HFFc6 (cell line): Measurements from ENCODE around the gene SLC16A8. TPM values are rescaled to one million over a fixed set of nuclear protein-coding genes. Genes with fewer than 3 reads are reported as not detected.
"Not testable (repeated sequence)": the region's sequence is repeated elsewhere in the genome, so short reads cannot be mapped to it uniquely, and the experiment has no call there.

Source experiments
- DNase-seq: peaks from one replicate; pipeline ENCODE4 v3.0.0-alpha.2; 2018
- H3K27ac Mint-ChIP-seq: 2 replicates; pipeline ENCODE4 v1.8.0; 2020; ENCODE audit warnings: mild to moderate bottlenecking, mixed read lengths
- H3K27me3 Mint-ChIP-seq: 2 replicates; pipeline ENCODE4 v1.8.0; 2021; ENCODE audit warnings: mild to moderate bottlenecking, moderate library complexity, mixed read lengths; ENCODE audit not compliant: insufficient read depth
- H3K36me3 Mint-ChIP-seq: 2 replicates; pipeline ENCODE4 v1.8.0; 2021; ENCODE audit warnings: low read depth, mixed read lengths
- H3K4me1 Mint-ChIP-seq: 2 replicates; pipeline ENCODE4 v1.8.0; 2020; ENCODE audit warnings: low read depth, mixed read lengths
- H3K4me3 Mint-ChIP-seq: 2 replicates; pipeline ENCODE4 v1.8.0; 2020; ENCODE audit warnings: mild to moderate bottlenecking, moderate library complexity, mixed read lengths
- H3K9me3 Mint-ChIP-seq: 2 replicates; pipeline ENCODE4 v1.8.0; 2020; ENCODE audit warnings: mild to moderate bottlenecking, mixed read lengths
- total RNA-seq, 6 experiments: library from RNA; stranded (reverse); fragmentation: NEBNext Ultra II Directional; extraction: Animal tissue kit (Norgen Biotek cat#: 25700); gene quantifications; 2 replicates in 1 of 6; 3 replicates in 5 of 6; pipeline ENCODE4 v1.2.3, GENCODE V29; 2021
- TF ChIP-seq, protein P1 (sequence below): fragments of 200-600 bp; sonication (generic); IDR thresholded peaks from 2 replicates; pipeline ENCODE4 v1.5.0; 2021; ENCODE audit warnings: antibody characterized with exemption, mild to moderate bottlenecking

The SLC16A8 gene
- total RNA-seq, 6 experiments from 2014 or later, result not detected

DNA sequence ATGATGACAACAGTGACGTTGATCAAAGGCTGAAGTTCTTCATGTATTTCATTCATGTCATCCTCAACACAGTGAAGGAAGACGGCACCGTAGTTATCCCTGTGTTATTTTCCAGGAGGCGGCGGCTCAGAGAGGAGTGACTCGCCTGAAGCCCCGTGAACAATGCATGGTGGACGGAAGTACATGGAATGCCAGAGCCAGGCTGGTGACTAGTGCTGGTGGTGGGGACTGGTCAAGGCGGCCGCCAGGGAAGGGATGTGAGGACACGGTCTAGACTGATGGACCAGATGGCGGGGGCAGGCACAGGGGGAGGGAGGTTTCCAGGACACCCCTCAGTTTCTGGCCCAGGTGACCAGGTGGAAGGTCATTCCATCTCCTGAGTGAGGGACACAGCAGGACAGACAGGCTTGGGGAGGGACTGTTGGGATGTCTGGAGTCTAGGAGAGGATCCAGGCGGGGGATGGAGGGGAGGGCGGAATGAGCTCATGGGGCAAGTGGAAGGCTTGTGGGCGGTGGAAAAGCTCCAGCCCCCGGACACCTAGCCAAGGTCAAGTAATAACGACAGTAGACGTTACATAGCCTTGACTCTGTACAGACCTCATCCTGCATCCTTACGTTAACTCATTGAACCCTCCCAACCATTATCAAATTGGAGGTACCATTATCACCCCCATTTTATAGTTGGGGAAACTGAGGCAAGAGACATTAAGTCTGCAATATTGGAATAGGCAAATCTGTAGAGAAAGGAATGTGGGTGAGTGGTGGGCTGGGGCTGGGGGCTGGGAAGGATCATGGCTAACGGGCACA, 42.8 kb downstream of the SLC16A8 start:
- no peak for DNase-seq
- H3K27me3 Mint-ChIP-seq, result peaks cover 9% of the 10 kb centered on the region
- H3K36me3 Mint-ChIP-seq, result no peaks in the 10 kb centered on the region
- peaks cover 6% of the 10 kb centered on the region; the same call in 1 of the 2 replicates for H3K4me1 Mint-ChIP-seq
- H3K9me3 Mint-ChIP-seq, result no peaks in the 10 kb centered on the region
- H3K27ac Mint-ChIP-seq, result no peak overlapping the region
- TF ChIP-seq, protein P1, sequence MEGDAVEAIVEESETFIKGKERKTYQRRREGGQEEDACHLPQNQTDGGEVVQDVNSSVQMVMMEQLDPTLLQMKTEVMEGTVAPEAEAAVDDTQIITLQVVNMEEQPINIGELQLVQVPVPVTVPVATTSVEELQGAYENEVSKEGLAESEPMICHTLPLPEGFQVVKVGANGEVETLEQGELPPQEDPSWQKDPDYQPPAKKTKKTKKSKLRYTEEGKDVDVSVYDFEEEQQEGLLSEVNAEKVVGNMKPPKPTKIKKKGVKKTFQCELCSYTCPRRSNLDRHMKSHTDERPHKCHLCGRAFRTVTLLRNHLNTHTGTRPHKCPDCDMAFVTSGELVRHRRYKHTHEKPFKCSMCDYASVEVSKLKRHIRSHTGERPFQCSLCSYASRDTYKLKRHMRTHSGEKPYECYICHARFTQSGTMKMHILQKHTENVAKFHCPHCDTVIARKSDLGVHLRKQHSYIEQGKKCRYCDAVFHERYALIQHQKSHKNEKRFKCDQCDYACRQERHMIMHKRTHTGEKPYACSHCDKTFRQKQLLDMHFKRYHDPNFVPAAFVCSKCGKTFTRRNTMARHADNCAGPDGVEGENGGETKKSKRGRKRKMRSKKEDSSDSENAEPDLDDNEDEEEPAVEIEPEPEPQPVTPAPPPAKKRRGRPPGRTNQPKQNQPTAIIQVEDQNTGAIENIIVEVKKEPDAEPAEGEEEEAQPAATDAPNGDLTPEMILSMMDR, result no peak
- H3K4me3 Mint-ChIP-seq, result no peak overlapping the region

DNA sequence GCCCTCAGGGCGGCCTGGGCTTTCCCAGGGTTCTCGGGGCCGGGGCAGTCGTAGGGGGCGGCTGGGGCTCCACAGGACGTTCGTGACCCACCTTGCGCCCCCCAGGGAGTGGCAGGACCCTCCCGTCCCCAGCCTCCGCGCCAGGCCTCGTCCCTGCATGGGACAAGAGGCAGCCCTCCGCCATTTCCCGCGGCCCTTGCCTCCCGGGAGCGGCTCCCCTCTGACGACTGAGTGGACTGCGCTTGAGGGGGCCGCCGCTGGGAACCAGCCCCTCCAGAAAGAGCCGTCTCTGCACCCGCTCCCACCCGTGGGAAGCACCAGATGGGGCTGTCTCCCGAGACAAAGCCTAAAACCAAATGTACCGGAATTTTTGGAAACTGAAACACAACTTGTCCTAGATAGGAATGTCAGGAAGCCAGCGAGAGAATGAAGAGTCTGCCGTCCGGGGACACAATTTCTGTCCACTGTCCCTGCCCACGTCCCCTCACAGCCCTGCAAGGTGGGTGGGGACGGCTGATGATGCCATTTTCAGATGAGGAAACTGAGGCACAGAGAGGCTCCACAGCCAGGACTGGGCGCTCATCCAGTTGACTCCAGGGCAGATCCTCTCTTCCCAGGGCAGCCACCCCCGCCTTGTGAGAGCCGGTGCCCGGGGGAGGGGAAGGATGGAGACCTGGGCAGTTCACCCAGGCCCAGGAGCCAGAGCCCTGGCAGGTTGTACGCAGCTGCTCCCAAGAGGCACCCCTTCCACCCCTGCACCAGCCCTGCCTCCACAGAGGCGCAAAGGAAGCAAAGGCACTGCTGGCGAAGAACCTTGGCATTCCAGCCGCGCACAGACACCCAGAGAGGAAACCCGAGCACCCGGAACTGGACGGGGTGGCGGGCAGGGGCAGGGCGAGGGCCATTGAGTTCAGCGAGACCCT, 44.8 kb downstream of the SLC16A8 start:
- Mint-ChIP-seq H3K9me3 (no peaks in the 10 kb centered on the region), H3K4me3 (peak overlapping the region; percentile 60; the same call in 1 of the 2 replicates), H3K4me1 (peaks cover 21% of the 10 kb centered on the region), H3K27me3 (peaks cover 9% of the 10 kb centered on the region), H3K27ac (no peak overlapping the region), H3K36me3 (no peaks in the 10 kb centered on the region)
- DNase-seq, result no peak
- TF ChIP-seq, protein P1, result no peak

DNA sequence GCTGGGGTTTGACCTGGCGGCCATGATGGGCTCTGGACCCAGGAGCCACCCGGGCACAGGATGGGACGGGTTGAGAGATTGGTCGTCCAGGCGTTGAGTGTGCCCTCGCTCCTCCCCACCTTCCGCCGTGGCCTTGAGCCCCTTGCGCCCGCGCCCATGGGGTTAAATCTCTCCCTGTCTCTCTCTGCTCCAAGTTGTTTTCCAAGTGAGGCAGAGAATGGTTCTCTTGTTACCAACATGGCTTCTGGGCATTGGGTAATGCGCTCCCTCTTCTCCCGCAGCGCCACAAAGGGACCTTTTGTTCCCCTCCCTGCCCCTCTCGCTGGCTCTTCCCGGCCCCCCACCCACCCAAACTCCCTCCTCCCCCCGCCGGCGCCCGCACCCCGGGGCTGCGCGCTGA, 45.6 kb downstream of the SLC16A8 start:
- H3K27me3 Mint-ChIP-seq, result peaks cover 9% of the 10 kb centered on the region
- DNase-seq, result no peak
- no peak overlapping the region for H3K27ac Mint-ChIP-seq
- no peak overlapping the region for H3K4me3 Mint-ChIP-seq
- no peaks in the 10 kb centered on the region for H3K9me3 Mint-ChIP-seq
- TF ChIP-seq, protein P1, result no peak
- H3K36me3 Mint-ChIP-seq, result no peaks in the 10 kb centered on the region
- H3K4me1 Mint-ChIP-seq, result peaks cover 26% of the 10 kb centered on the region

DNA sequence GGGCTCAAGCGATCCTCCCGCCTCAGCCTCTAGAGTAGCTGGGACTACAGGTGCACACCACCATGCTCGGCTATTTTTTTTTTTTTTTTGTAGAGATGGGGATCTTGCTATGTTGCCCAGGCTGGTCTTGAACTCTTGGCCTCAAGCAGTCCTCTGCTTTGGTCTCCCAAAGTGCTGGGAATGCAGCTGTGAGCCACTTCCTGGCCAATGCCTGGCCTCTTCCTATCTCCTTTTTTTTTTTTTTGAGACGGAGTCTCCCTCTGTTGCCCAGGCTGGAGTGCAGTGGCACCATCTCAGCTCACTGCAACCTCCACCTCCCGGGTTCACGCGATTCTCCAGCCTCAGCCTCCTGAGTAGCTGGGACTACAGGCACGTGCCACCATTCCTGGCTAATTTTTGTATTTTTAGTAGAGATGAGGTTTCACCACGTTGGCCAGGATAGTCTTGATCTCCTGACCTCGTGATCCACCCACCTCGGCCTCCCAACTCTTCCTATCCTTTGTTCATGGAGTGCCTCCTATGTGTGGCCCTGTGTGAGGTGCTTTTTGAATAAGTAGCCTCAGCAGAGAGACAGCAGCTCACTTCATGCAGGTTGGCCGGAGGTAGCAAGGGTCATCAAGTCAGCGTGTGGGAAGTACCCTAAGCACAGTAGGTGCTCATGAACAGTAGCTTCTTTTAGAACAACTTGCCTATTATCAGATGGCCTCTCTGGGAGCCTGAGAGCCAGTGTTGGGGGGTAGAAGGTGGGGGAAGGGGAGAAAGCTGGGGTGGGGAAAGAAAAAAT, 46.4 kb downstream of the SLC16A8 start:
- not testable (repeated sequence) for H3K4me3 Mint-ChIP-seq, H3K36me3 Mint-ChIP-seq, DNase-seq, H3K9me3 Mint-ChIP-seq, H3K27ac Mint-ChIP-seq, H3K27me3 Mint-ChIP-seq
- H3K4me1 Mint-ChIP-seq, result peaks cover 32% of the 10 kb centered on the region

DNA sequence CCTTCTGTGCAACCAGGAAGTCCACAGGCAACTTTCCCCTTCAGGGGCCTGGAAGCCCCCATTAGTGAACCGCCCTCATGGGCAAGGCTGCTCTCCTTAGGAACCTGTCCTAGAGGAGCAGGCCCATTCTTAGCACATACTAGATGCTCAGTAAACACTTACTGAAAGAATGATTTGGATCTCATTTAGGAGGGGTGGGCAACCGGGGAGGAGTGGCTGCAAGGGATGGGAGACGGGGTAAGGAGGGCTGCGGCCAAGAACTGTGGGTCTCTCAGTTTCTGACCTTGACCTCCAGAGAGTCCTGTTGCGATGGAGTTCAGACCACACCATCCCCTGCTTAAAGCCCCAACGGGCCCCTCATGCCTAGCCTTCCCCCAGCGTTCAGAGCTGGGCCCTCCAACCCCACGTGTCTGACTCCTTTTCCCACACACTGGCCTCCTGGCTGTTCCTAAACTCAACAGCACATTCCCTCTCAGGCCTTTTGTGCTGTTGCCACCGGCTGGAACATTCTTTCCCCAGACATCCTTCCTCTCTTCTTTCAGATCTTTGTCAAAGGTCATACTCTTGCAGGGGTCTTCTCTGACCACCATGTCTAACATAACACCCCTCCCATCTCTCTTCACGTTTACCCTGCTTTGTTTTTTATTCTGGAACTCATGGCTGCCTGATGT, 47.5 kb downstream of the SLC16A8 start:
- no peak overlapping the region; the same call in 1 of the 2 replicates for H3K27ac Mint-ChIP-seq

More for the DNA sequence above, 47.5 kb downstream of the SLC16A8 start:
- no peaks in the 10 kb centered on the region for H3K36me3 Mint-ChIP-seq
- H3K9me3 Mint-ChIP-seq, result no peaks in the 10 kb centered on the region
- TF ChIP-seq, protein P1, result no peak
- H3K27me3 Mint-ChIP-seq, result peaks cover 9% of the 10 kb centered on the region
- no peak overlapping the region for H3K4me3 Mint-ChIP-seq
- DNase-seq, result no peak
- peaks cover 34% of the 10 kb centered on the region for H3K4me1 Mint-ChIP-seq
